Upper lobe of right lung (tissue), 1 donor: ENCODE data around the gene ZEB2. TPM values are rescaled to one million over a fixed set of nuclear protein-coding genes. Genes with fewer than 3 reads are reported as not detected.

Experiments
- ATAC-seq: fragments of 200-7000 bp; cut with Tn5 transposase; one replicate; pipeline ENCODE4 v1.9.1; 2020; ENCODE audit warnings: mild to moderate bottlenecking, moderate library complexity
- DNase-seq: peaks from one replicate; pipeline ENCODE4 v3.0.0-alpha.2; 2020
- H3K27ac ChIP-seq: fragments of 200-600 bp; one replicate; pipeline ENCODE4 v1.8.0; 2022
- H3K27me3 ChIP-seq: fragments of 200-600 bp; one replicate; pipeline ENCODE4 v1.8.0; 2022; ENCODE audit warnings: mild to moderate bottlenecking
- H3K36me3 ChIP-seq: fragments of 200-600 bp; one replicate; pipeline ENCODE4 v1.8.0; 2022
- H3K4me1 ChIP-seq: fragments of 200-600 bp; one replicate; pipeline ENCODE4 v1.8.0; 2022
- H3K4me3 ChIP-seq: fragments of 200-600 bp; one replicate; pipeline ENCODE4 v1.8.0; 2022; ENCODE audit warnings: mild to moderate bottlenecking
- H3K9me3 ChIP-seq: fragments of 200-600 bp; one replicate; pipeline ENCODE4 v1.8.0; 2022
- intact Hi-C: fragments of 100-400 bp; cut with DNase I; formaldehyde crosslinking; loops from one replicate; pipeline ENCODE4 v1.11.0; 2022
- total RNA-seq: library from RNA; stranded (reverse); fragmentation: NEBNext Ultra II Directional; extraction: Animal tissue kit (Norgen Biotek cat#: 25700); gene quantifications from one replicate; pipeline ENCODE4 v1.2.1, GENCODE V29; 2021
- TF ChIP-seq, protein P1 (sequence below): fragments of 200-600 bp; IDR thresholded peaks from one replicate; pipeline ENCODE4 v1.8.0; 2022; ENCODE audit warnings: antibody characterized with exemption
- donor health status: DM: no; HTN: yes; CAD: no; lungs with severe emphysema.

Gene ZEB2
- total RNA-seq, 1 donor from 2014 or later: 178 TPM

DNA sequence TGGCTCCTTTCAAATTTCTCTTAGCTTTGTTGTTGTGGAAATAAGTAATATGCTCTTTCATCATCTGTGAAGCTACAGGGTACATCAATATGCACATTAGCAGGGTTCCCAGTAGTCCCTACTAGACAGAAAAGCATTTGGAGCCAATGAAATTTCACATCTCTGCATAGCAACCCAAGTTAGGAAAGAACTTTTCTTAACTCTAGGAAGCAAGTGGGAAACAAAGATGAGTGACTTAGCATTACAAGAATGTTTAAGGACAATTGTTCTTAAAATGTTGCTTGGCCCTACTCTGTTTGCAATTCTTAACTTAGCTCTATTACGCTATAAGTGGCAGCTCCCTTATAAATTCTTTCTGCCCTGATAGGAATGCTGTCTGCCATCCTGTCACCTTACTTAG is 39.6 kb downstream of the ZEB2 start:
- ATAC-seq (no peak), DNase-seq (no peak)
- TF ChIP-seq, protein P1, sequence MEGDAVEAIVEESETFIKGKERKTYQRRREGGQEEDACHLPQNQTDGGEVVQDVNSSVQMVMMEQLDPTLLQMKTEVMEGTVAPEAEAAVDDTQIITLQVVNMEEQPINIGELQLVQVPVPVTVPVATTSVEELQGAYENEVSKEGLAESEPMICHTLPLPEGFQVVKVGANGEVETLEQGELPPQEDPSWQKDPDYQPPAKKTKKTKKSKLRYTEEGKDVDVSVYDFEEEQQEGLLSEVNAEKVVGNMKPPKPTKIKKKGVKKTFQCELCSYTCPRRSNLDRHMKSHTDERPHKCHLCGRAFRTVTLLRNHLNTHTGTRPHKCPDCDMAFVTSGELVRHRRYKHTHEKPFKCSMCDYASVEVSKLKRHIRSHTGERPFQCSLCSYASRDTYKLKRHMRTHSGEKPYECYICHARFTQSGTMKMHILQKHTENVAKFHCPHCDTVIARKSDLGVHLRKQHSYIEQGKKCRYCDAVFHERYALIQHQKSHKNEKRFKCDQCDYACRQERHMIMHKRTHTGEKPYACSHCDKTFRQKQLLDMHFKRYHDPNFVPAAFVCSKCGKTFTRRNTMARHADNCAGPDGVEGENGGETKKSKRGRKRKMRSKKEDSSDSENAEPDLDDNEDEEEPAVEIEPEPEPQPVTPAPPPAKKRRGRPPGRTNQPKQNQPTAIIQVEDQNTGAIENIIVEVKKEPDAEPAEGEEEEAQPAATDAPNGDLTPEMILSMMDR: no peak
- Histone ChIP-seq H3K4me1 (peaks cover 36% of the 10 kb centered on the region), H3K27ac (no peak overlapping the region), H3K36me3 (no peaks in the 10 kb centered on the region), H3K9me3 (no peaks in the 10 kb centered on the region), H3K4me3 (no peak overlapping the region), H3K27me3 (no peaks in the 10 kb centered on the region)
- intact Hi-C loops: no loop called here

- intact Hi-C loops: no loop called here
- Histone ChIP-seq H3K4me1 (peaks cover 36% of the 10 kb centered on the region), H3K27me3 (no peaks in the 10 kb centered on the region), H3K36me3 (no peaks in the 10 kb centered on the region), H3K9me3 (no peaks in the 10 kb centered on the region), H3K4me3 (no peak overlapping the region), H3K27ac (no peak overlapping the region)
- ATAC-seq (no peak), DNase-seq (no peak)
- TF ChIP-seq, protein P1: no peak
Measured at GRCh38 chr2:144479659-144480058, 40.3 kb downstream of the ZEB2 start.

GRCh38 chr2:144479138-144479537 is 40.8 kb downstream of the ZEB2 start:
- no peaks in the 10 kb centered on the region for H3K9me3 ChIP-seq
- H3K4me3 ChIP-seq: no peak overlapping the region
- H3K27me3 ChIP-seq: no peaks in the 10 kb centered on the region
- no peaks in the 10 kb centered on the region for H3K36me3 ChIP-seq
- peak overlapping the region; percentile 26 for H3K27ac ChIP-seq
- DNase-seq (no peak), ATAC-seq (no peak)
- intact Hi-C loops: no loop called here
- TF ChIP-seq, protein P1: no peak
- H3K4me1 ChIP-seq: peaks cover 36% of the 10 kb centered on the region

DNA sequence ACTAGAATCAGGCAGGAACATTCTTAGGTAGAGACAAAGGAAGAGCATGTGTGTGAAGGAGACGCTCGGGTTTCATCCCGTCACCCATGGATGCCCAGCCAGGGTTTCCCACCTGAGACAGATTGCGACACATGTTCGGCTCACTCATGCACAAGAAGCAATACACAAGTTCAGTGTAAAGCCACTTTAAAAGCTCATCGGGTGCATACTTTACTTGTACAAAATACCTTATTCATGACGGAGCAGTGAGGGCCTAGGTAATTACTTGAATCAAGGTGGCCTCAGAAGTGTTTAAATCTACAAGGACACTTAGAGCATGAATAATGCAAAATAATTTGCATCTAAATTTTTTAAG is 42.0 kb downstream of the ZEB2 start:
- DNase-seq: no peak
- H3K4me3 ChIP-seq: no peak overlapping the region
- peaks cover 36% of the 10 kb centered on the region for H3K4me1 ChIP-seq

DNA sequence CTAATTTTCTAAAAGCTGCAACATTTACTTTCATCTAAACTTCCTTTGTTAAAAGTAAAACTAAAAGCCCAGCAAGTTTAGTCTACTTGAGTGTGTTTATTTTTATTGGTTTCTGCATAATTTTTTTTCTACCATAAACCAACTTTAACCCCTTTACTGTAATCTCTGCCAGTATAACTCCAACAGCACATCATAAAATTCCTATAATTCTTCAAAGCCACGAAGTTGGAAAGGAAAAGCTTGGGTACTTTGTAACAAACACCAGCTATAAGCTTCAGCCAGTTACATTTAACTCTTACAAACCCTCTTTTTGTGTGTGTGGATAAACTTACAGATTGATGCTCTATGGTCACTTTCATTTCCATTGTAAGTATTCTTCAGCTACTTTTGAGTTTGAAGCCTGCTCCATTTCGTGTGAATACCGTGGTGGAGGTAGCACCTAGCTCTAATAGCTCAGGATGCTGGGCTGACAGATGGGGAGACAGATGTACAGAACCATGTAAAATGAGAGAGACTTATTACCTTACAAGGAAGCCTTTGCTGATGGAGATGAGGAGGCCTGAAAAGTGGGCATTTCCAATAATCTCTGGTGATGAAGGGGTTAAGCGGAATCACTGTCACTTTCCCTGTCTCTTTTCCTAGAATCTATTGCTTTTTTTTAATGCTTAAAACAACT is 42.5 kb downstream of the ZEB2 start:
- Histone ChIP-seq H3K4me1 (peaks cover 36% of the 10 kb centered on the region), H3K4me3 (no peak overlapping the region), H3K9me3 (no peaks in the 10 kb centered on the region), H3K27ac (peak overlapping the region; percentile 20), H3K27me3 (no peaks in the 10 kb centered on the region), H3K36me3 (no peaks in the 10 kb centered on the region)
- TF ChIP-seq, protein P1: no peak
- no peak for ATAC-seq
- intact Hi-C loops: no loop called here
- no peak for DNase-seq

More for the DNA sequence above, 42.0 kb downstream of the ZEB2 start:
- intact Hi-C loops: no loop called here
- ATAC-seq: no peak
- H3K9me3 ChIP-seq: no peaks in the 10 kb centered on the region
- no peaks in the 10 kb centered on the region for H3K36me3 ChIP-seq
- H3K27me3 ChIP-seq: no peaks in the 10 kb centered on the region
- peak overlapping the region; percentile 20 for H3K27ac ChIP-seq
- TF ChIP-seq, protein P1: no peak

GRCh38 chr2:144476682-144477081 is 43.2 kb downstream of the ZEB2 start:
- H3K4me1 ChIP-seq: peaks cover 29% of the 10 kb centered on the region
- H3K9me3 ChIP-seq: no peaks in the 10 kb centered on the region
- ATAC-seq: no peak
- no peaks in the 10 kb centered on the region for H3K27me3 ChIP-seq
- no peaks in the 10 kb centered on the region for H3K36me3 ChIP-seq
- H3K4me3 ChIP-seq: no peak overlapping the region
- TF ChIP-seq, protein P1: no peak
- no peak overlapping the region for H3K27ac ChIP-seq
- intact Hi-C loops: no loop called here
- no peak for DNase-seq
